ENCODE data around the gene LCE3E. TPM values are rescaled to one million over a fixed set of nuclear protein-coding genes. Genes with fewer than 3 reads are reported as not detected.

The LCE3E gene
- total RNA-seq, 2 experiments from 2014 or later, result not detected

GRCh38 chr1:152519851-152520250 is 46.7 kb downstream of the LCE3E start:
- Mint-ChIP-seq H3K27me3 (peaks cover 42% of the 10 kb centered on the region), H3K4me3 (no peak overlapping the region), H3K9me3 (no peaks in the 10 kb centered on the region), H3K36me3 (ENCODE audit: low read depth) (no peaks in the 10 kb centered on the region), H3K27ac (no peak overlapping the region), H3K4me1 (ENCODE audit: low read depth) (peaks cover 2% of the 10 kb centered on the region)
- H3K36me3 ChIP-seq (ENCODE audit: insufficient read depth, low read length), result no peaks in the 10 kb centered on the region
- H3K4me3 ChIP-seq (ENCODE audit: low read length), result no peak overlapping the region
- ChIA-PET POLR2A (no interaction called here), CTCF (no interaction called here)
- ATAC-seq (ENCODE audit: poor library complexity) (no peak), DNase-seq (peak in 3 of 14 experiments; percentile 6 to 13 (median 11))
- TF ChIP-seq CTCF (IDR thresholded peaks at IDR 0.05), result no peak
- no peak overlapping the region for H3K27ac ChIP-seq (ENCODE audit: low read depth in 1 of 2, low read length in 2 of 2)
- H3K27me3 ChIP-seq (ENCODE audit: control insufficient read depth in 1 of 2, insufficient read depth in 2 of 2, low read length in 2 of 2), result peaks cover 18 to 44% of the 10 kb centered on the region in 2 experiments
- intact Hi-C loops (cut with DNase I, micrococcal nuclease), result no loop called here
- H3K9me3 ChIP-seq (ENCODE audit: control insufficient read depth in 1 of 2, insufficient read depth in 1 of 2, low read length in 2 of 2), result peaks cover 0 to 4% of the 10 kb centered on the region in 2 experiments
- peaks cover 7% of the 10 kb centered on the region for H3K4me1 ChIP-seq (ENCODE audit: insufficient read depth, low read length)

GRCh38 chr1:152517237-152517811 is 49.3 kb downstream of the LCE3E start:
- ChIA-PET CTCF (no interaction called here), POLR2A (no interaction called here)
- Histone ChIP-seq H3K27ac (ENCODE audit: low read depth in 1 of 2, low read length in 2 of 2) (no peak overlapping the region), H3K4me1 (ENCODE audit: insufficient read depth, low read length) (peaks cover 7% of the 10 kb centered on the region), H3K9me3 (ENCODE audit: control insufficient read depth in 1 of 2, insufficient read depth in 1 of 2, low read length in 2 of 2) (peaks cover 0 to 4% of the 10 kb centered on the region in 2 experiments), H3K27me3 (ENCODE audit: control insufficient read depth in 1 of 2, insufficient read depth in 2 of 2, low read length in 2 of 2) (peaks cover 29 to 60% of the 10 kb centered on the region in 2 experiments), H3K36me3 (ENCODE audit: insufficient read depth, low read length) (no peaks in the 10 kb centered on the region), H3K4me3 (ENCODE audit: low read length) (no peak overlapping the region)
- no peak overlapping the region for H3K4me3 Mint-ChIP-seq
- TF ChIP-seq CTCF (IDR thresholded peaks at IDR 0.05), result no peak
- H3K27ac Mint-ChIP-seq, result no peak overlapping the region
- intact Hi-C loops (cut with DNase I, micrococcal nuclease), result no loop called here
- H3K36me3 Mint-ChIP-seq (ENCODE audit: low read depth), result no peaks in the 10 kb centered on the region
- H3K27me3 Mint-ChIP-seq, result peaks cover 54% of the 10 kb centered on the region
- no peaks in the 10 kb centered on the region for H3K9me3 Mint-ChIP-seq
- DNase-seq, result no peak
- H3K4me1 Mint-ChIP-seq (ENCODE audit: low read depth), result peaks cover 8% of the 10 kb centered on the region
- no peak for ATAC-seq (ENCODE audit: poor library complexity)

GRCh38 chr1:152516082-152516481 is 50.5 kb downstream of the LCE3E start:
- H3K4me3 ChIP-seq (ENCODE audit: low read length), result no peak overlapping the region
- H3K27ac ChIP-seq (ENCODE audit: low read depth in 1 of 2, low read length in 2 of 2), result no peak overlapping the region
- no peaks in the 10 kb centered on the region for H3K36me3 ChIP-seq (ENCODE audit: insufficient read depth, low read length)
- ATAC-seq (ENCODE audit: poor library complexity) (no peak), DNase-seq (no peak)
- peaks cover 7% of the 10 kb centered on the region for H3K4me1 ChIP-seq (ENCODE audit: insufficient read depth, low read length)
- TF ChIP-seq CTCF (IDR thresholded peaks at IDR 0.05), result no peak
- Mint-ChIP-seq H3K4me1 (ENCODE audit: low read depth) (peaks cover 8% of the 10 kb centered on the region), H3K27ac (no peak overlapping the region), H3K36me3 (ENCODE audit: low read depth) (no peaks in the 10 kb centered on the region), H3K27me3 (peaks cover 64% of the 10 kb centered on the region), H3K4me3 (no peak overlapping the region), H3K9me3 (no peaks in the 10 kb centered on the region)
- peaks cover 38 to 69% of the 10 kb centered on the region in 2 experiments for H3K27me3 ChIP-seq (ENCODE audit: control insufficient read depth in 1 of 2, insufficient read depth in 2 of 2, low read length in 2 of 2)
- peaks cover 0 to 9% of the 10 kb centered on the region in 2 experiments for H3K9me3 ChIP-seq (ENCODE audit: control insufficient read depth in 1 of 2, insufficient read depth in 1 of 2, low read length in 2 of 2)
- intact Hi-C loops (cut with DNase I, micrococcal nuclease), result no loop called here
- ChIA-PET CTCF (no interaction called here), POLR2A (no interaction called here)

Other genes starting within 250 kb of the LCE3E start
- gene FLG, start 241.5 kb downstream of the LCE3E start, total RNA-seq, result not detected
- not detected for gene FLG2, start 206.8 kb downstream of the LCE3E start, total RNA-seq
- not detected for gene CRNN, start 152.5 kb downstream of the LCE3E start, total RNA-seq
- gene LCE5A, start 56.0 kb downstream of the LCE3E start, total RNA-seq, result not detected
- not detected for gene CRCT1, start 52.3 kb downstream of the LCE3E start, total RNA-seq
- gene LCE3D, start 13.7 kb upstream of the LCE3E start, total RNA-seq, result not detected
- not detected for gene LCE3C, start 33.5 kb upstream of the LCE3E start, total RNA-seq
- not detected for gene LCE3B, start 47.0 kb upstream of the LCE3E start, total RNA-seq
- not detected for gene LCE3A, start 56.3 kb upstream of the LCE3E start, total RNA-seq
- gene LCE2D, start 96.6 kb upstream of the LCE3E start, total RNA-seq, result not detected
- not detected for gene LCE2C, start 108.5 kb upstream of the LCE3E start, total RNA-seq
- gene LCE2B, start 119.3 kb upstream of the LCE3E start, total RNA-seq, result not detected
- not detected for gene LCE2A, start 131.6 kb upstream of the LCE3E start, total RNA-seq
- not detected for gene LCE4A, start 141.4 kb upstream of the LCE3E start, total RNA-seq
- gene KPRP, start 191.2 kb upstream of the LCE3E start, total RNA-seq, result not detected
- not detected for gene LCE1F, start 208.4 kb upstream of the LCE3E start, total RNA-seq
- not detected for gene LCE1E, start 219.5 kb upstream of the LCE3E start, total RNA-seq
- not detected for gene LCE1D, start 229.9 kb upstream of the LCE3E start, total RNA-seq
- not detected for gene LCE1C, start 239.9 kb upstream of the LCE3E start, total RNA-seq
- gene LCE1B, start 245.2 kb upstream of the LCE3E start, total RNA-seq, result not detected